RCC 7860 (cell line): ENCODE measurements around the gene ZDHHC11B.

ENCODE experiments used
- DNase-seq: peaks from one replicate; pipeline ENCODE4 v3.0.0-alpha.2; 2015; ENCODE audit warnings: low spot score
- FAIRE-seq: peaks from 2 replicates; lab custom pipeline; 2012; peaks lifted over from hg19 to GRCh38; lab: Jason Lieb, UNC

ZDHHC11B gene

DNA sequence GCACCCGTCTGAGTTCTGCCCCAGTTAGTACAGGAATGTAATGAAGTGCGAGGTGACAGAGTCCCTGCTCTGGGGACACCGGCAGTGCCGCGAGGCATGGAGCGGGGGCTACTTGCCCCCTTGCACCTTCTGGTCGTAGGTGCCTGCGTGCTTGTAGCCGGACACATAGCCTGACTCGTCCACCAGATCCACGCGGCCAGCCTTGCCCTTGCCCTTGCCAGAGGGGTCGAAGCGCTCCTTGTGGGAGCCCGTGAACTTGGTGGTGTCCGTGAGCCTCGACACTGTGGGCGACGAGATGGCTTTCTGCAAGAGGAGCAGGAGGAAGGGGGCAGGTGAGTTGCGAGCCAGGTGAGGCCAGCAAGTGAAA, 119.6 kb downstream of the ZDHHC11B start:
- DNase-seq (no peak), FAIRE-seq (no peak)

- FAIRE-seq (no peak), DNase-seq (no peak)
These were observed 120.1 kb downstream of the ZDHHC11B start for GRCh38 chr5:664343-664993.

- DNase-seq (no peak), FAIRE-seq (no peak)
These were observed 120.8 kb downstream of the ZDHHC11B start for GRCh38 chr5:663436-664342.

DNA sequence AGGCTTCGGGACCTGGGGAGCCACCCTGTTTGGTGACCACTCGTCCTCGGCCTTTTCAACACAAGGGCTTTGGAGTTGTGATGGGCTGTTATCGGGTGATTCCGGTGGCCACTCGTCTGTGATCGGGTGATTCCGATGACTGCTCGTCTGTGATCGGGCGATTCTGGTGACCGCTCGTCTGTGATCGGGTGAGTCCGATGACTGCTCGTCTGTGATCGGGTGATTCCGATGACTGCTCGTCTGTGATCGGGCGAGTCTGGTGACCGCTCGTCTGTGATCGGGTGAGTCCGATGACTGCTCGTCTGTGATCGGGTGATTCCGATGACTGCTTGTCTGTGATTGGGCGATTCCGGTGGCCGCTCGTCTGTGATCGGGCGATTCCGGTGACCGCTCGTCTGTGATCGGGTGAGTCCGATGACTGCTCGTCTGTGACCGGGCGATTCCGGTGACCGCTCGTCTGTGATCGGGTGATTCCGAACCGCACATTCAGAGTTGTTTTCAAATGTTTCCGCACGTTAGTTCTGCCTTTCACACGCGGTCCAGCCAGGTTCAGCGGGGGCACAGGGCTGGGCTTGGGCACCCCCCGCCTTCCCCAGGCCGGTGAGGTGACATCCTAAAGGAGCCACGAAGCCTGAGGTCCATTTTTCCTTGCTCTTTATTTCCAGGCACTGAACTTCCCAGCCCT, 121.6 kb downstream of the ZDHHC11B start:
- DNase-seq (no peak), FAIRE-seq (no peak)

- DNase-seq (no peak), FAIRE-seq (no peak)
These were observed 122.4 kb downstream of the ZDHHC11B start for GRCh38 chr5:661891-662750.

- FAIRE-seq (no peak), DNase-seq (no peak)
These were observed 124.0 kb downstream of the ZDHHC11B start for GRCh38 chr5:660491-661030.
